NCI-H748 treated with DMSO at 0.1 percent for 48 hours (cell line): ENCODE results near the gene RAPGEF4.

Source experiments
- DNase-seq: peaks from one replicate; lab custom pipeline; 2025; lab: John Stamatoyannopoulos, UW

The RAPGEF4 gene

DNA sequence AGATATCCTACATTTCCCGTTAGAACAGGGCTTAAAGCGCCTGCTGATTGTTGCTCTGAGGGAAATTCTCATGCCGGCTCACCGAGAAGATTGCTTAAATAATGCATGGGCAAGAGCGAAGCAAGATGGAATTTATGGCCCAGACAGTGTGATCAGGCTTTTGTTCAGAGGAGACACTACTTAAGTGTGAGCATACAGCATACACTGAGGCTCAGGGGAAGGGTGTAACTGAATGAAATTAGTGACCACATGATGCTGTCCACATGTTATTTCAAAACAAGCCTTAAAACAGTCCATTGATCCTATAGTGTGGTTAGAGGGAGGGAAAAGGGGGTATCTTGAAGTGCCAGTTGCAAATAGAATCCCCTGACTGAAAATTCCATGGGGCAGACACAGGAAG is 125.5 kb downstream of the RAPGEF4 start:
- DNase-seq: no peak

DNA sequence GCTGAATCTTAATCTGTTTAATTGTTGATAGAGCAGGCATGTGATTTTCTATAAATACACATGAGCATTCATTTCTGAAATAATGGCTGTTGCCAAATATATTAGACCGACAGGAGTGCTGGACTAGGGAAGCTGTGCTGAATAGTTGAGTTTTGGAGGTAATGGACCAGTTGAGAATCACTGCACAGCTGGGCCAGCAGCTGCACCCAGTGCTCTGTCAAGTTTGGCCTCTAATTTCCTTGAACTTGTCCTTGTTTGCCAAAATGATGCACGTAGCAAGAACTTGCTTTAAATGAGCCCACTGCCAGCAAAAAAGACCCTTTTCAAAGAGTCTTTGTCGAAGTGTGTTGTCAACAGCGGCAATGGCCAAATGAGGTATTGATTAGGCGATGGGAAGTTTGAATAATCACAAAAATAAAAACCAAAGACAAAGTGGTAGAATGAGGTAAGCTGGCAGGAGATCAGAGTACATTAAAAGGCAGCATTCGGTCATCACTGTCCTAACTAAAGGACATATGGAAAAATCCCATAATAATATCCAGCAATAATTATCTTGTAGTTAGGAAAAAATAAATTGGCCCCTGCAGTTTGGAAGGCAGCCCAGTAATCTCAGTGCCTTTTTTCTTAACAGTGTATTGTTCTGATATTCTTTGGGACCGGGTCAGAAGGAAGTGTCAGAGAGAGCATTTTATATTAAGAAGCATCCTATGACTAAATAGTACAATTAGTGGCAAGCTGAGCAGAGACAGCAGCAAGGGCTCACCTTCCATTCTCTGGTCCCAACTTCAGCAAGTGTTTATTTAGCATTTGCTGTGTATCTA is 126.2 kb downstream of the RAPGEF4 start:
- no peak for DNase-seq

DNA sequence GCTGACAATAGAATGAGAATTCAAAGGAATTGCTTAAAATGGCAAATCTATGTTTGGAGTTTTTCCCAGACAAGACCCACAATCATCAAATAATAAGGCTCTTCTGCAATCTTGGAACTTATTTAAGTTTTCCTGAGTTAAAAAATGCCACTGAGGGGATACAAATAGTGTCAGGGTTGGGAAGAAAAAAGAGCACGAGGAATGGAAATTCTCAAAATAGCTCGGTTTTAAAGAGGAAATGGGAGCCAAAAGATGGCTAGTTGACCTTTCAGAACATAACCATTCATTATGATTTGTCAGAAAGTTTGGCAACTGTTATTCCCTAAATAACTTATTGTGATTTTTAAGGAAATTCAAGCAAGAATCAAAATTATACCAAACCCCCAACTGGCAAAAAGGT is 127.7 kb downstream of the RAPGEF4 start:
- no peak for DNase-seq

DNA sequence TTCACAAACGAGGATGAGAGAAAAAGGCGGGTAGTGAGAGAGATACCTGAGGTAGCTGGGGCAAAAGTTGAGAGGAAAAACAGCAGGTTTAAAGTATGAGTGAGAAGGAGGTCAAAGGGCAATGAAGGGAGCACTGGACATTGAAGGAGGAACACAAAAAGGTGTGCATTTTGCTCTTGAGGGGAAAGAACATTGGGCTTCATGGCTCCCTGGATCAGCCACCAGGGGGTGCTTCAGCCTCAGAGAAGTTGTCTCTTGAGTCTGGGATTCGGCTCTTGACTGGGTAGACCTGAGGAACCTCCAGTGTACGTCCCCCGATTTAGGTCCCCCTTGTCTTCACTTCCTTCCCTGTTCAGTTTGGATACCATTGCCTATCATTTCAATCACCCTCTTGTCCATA is 128.5 kb downstream of the RAPGEF4 start:
- peak; percentile 18 for DNase-seq

DNA sequence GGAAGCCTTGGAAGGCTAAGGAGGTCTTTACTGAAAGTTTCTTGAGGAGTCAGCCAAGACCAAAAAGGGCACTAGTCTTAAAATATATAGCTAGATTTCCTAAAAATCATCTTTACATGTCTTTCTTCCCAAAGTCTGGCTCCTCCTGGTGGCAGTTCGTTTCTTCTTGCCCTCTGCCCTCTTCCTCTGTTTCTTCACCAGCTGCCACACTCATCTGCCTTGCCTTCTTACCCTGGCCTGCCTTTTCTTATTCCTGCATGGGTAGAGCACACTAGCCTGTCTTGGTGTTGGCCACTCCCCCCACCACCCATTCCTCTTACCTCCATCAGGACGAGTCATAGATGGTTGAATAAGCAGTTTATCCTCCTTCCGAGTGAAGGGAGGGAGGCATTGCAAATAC is 129.8 kb downstream of the RAPGEF4 start:
- DNase-seq: no peak

DNA sequence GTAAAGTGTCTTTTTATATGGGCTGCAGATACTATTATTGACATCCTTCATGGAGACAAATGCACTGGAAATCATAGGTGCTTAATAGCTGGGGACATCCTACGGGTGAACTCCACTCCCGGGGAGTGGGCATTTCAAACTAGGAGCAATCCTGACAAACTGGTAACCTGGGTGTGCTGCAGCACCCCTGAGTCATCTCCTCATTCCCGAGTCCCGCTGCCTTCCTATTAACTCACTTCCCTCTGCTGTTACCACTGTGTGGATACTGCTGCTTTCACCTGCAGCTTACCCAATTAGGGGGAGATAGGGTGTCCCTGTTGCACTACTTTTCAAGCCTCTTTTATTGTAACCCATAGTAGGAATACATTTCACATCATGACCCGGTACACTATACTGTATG is 134.2 kb downstream of the RAPGEF4 start:
- DNase-seq: no peak

DNA sequence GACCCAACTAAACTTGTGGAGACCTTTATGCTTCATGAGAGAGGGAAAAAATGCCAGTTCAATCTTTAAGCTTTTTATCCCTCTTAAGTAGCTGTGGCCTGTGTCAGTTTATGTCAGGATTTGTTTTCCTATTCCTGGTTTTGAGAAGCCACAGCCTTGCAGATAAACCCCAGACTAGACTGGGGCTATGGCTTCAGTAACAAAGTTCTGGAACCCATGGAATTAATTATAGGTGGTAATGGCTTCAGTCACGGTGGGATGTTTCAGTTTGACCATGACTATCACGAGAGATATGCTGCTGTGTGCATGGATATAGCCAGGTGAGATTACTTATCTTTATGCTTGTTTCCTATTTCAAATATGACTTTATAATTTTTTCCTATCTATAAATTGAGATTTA is 134.8 kb downstream of the RAPGEF4 start:
- DNase-seq: no peak

DNA sequence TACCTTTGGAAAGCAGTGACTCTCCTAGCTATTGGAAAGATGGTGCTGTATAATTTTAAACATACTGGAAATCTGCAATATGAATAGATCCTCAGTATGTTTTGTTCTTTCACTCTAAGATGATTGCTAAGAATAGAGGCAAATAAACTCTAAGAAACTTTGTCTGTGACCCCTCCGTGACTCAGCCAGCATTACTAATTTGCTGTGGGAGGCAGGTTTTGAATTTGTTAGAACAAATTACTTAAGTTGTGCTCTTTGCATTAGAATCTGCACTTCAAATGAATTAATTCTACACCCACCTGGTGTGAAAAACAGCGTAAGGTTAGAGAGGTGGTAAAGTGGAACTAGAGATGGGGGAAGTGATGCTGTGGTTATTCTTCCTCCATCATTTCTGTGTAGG is 142.2 kb downstream of the RAPGEF4 start:
- no peak for DNase-seq

DNA sequence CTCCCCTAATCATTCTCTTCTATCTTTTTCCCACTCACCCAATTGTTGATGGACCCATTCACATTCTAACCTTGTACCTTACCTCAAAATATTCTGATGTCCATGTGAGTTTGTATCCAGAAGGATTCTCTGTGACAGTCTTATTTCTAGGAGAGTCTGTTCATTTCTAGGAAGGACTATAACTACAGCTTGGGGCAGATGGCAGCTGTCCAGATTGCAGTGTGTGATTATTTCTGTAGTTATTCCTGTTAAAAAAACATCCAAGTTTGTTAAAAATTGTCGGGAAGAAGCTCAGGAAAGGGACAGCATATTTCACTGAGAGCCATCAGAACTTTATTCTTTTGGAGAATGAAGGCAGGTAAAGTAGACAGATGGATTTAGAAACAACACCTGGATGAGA is 142.6 kb downstream of the RAPGEF4 start:
- no peak for DNase-seq

DNA sequence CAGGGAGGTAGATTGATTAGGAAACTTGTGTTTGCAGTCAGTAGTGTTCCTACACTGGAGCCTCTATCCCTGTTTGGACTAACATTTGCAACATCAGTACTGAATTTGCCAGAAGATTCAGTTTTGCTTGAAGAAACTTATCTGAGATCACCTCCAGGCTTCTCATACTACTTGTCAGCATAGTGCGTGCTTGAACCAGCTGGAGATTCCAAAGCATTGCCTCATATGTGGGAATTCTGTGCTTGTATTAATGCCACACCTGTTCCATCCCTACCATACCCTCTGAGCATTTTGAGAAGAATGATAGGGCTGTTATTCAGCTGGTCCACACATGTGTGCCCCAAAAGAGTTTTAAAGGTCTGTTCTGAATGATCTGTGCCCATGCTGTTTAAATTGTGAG is 148.7 kb downstream of the RAPGEF4 start:
- DNase-seq: no peak

DNA sequence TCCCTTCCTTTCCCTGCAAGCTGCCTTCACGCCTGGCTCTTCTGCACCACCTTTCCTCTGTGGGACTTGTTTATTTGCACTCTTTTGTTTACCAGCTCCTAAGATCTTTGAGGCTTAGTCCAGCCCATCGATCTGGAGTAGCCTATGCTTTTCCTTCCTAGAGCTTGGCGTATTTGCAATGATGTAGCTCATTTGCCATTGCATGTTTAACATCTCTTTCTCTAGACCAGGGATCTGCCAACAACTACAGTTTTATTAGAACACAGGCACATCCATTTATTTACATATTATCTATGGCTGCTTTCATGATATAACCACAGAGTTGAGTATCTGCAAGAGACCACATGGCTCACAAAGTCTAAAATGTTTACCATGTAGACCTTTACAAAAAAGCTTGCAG is 150.4 kb downstream of the RAPGEF4 start:
- no peak for DNase-seq

DNA sequence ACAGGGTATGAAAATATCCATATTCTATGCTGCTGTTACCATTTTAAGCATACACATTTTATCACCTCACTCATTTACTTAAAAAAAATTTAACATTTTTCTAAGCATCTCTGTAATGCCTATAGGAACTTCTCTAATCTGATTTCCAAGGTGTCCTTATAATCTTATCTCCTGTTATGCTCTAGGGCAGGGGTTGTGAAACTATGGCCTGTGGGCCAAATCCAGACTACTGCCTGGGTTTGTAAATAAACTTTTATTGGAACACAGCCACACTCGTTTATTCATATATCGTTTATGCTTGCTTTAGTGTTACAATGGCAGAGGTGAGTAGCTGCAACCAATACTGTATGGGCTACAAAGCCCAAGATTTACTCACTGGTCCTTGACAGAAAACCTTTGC is 151.6 kb downstream of the RAPGEF4 start:
- no peak for DNase-seq

DNA sequence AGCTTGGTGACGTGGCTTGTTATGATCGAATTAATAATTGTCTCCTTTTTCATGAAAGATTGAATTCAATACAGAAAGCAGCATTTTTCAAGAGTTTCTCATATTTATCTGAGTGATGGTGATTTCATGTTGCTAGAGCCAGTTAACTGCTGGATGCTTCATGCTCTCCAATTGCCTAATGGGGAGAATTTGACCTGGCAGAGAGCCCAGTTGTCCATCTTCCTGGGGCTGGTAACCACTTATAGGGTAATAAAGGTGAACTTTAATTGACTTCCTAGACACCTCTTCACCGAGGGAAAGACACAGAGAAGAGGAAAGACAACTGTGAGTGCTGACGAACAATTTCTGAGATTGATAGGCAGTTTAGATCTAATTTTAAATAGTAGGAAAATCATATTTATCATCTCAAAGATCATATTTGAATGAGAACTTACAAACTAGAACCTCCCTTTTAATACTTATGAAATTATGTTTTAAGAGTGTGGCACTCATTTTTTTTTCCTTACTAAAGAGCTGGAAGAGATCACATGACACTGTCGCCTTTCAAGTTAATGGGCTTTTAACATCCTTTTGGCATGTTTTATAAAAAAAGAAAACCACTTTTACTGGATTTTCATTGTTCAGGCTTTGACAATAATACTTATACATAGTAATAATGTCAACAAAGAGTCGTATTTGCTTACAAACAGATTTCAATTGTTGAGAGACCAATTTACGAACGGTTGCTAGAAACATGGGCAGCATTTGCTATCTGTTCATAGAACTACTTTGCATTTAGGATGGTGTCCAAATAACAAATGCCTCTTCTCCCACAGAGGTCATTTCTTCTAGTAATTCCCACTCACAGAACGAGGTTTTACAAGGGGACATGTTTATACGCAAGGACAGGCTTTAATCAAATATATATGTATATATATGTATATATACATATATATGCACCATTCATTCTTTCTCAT is 153.3 kb downstream of the RAPGEF4 start:
- DNase-seq: peak; percentile 97

DNA sequence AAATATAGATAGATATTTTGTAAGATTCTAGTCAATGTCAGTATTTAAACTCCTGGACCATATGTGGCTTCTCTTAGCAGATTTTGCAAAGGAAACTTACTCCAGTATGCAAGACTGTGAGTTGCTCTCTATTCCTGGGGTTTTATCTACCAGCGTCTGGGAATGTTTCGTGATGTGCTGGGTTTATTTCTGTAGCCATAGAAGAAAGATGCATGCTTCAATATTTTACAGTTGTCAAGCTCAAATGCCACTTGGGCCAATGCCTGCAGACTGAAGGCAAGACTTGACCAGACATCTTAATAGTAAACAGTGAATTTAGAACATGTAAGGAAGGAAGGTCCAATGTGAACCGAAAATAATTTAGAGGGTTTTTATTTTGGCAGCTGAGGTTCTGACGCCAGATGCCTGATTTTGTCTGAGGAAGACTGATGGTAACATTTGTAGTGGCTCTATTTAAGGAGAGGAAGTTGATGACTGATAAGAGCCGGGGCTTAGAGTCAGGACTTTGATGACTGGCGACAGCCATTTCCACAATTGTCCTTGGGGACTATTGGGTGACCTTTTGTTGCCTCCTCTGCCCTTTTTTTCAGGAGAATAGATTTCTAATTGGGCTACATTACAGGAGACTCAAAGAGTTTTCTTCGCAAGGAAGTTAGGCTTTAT is 154.3 kb downstream of the RAPGEF4 start:
- no peak for DNase-seq

DNA sequence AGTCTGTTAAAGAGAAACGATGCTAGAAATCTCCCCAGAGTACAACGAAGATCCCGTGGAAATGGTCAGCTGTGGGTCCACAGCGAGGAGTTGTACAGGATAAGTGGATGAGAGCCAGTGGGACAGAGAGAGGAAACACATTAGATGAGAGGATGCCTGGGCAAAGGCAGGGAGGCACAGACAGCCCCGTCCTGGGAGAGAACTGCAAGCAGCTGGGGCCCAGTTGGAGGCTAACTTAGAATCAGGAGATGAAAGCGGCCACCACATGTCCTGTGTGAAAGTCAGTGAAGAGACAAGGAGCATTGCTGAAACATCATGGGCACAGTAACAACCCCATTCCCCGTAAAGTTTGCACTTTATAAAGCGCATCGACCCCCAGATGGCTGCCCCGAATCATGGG is 157.5 kb downstream of the RAPGEF4 start:
- DNase-seq: no peak

DNA sequence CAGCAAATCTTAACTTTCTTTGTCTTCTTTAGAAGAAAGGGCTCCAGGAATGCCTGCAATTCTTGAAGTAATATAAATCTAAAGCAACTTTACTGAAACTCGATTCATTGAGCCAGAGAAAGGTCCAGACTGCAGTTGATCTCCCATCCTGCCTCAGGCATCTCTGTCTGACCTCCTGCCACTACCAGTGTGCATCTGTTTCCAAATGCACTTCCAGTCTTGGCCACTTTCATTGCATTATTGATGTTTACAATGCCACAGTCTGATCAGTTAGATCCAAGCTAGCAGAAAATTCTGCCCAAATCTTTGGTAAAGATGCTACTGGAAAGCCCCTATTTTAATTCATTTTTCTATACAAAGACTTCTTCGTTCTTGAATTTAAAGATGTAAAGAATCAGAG is 158.0 kb downstream of the RAPGEF4 start:
- DNase-seq: no peak

DNA sequence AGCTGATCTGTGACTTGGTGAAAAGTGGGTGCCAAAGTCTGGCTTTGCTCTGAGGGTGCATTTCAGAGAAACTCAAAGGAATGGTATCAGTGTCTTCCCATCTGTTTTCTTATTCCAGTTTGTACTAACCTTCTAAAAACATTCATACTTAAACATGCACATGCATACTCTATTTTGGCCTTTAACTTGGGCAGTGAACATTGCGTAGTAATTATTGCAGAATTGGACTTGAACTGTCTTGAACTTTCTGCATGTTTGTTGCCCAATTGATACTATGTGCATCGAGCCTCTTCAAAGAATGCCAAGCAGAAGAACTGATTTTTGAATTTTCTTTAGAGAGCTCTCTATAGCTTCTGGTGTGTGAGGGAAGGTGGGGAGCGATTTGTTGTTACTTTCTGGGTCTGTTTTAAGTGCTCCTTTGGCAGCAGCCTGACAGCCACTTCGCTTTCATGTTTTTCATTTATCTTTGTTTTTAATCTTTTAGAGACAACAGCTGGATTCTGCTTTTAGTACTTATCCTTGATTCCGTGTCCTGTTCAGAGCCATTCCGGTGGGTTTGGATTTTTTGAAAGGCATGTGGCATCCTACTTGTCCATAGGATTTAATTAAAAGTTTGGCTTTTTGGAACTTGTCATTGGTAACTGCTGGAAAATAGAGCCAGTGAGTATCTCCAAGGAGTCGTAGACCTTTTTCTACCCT is 159.2 kb downstream of the RAPGEF4 start:
- DNase-seq: no peak

DNA sequence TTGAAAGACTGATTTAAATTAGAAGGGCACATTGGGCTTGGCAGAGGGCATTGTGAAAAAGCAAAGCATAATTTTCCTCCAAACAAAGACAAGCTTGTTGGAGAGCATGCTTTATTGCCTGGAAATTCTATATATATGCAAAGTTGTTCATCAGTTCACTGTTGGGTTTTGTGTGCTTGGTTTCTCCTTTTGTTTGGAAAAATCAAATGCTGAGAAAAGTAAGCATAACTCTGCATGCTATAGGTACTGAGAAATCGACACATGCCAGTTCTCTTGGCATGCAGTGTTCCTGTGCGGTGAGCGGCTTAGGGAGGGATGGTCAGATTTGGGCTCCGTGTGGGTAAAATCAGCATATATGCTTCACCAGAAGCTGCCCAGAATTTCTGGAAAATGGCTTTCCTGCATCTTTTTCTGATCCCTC is 161.0 kb downstream of the RAPGEF4 start:
- no peak for DNase-seq

DNA sequence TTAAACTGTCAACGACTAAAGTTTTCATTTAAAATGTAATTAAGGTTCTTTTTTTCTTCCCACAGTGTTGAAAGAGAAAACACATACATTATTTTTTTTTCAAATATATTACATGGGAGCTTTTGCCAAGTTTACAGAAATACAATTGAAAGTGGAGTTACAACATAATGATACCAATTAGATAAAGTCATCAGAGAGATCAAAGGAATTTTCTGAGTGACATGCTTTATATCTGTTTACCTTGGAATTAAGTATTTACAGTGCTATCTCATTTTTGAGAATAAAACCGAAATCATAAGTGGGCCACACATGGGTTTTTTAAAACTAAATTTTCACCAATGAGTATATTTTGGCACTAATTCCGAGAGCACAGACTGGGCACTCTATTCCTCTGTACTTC is 165.2 kb downstream of the RAPGEF4 start:
- DNase-seq: peak; percentile 53

DNA sequence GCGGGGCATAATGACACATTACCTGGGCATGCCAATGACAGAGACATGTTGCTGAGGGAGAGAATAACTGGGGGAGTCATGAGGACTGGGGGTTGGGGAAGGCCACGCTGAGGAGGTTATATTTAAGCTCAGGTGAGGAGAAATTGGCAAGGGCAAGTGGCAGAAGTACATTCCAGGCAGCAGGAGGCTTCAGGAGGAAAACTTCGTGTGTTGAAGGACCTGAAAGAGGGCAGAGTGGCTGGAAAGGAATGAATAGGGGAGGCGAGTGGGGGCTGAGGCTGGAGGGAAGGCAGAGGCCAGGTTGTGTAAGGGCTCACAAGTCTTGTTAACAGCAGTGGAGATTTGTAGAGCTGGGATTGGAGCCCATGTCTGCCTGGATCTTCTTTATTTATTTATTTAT is 166.3 kb downstream of the RAPGEF4 start:
- no peak for DNase-seq

DNA sequence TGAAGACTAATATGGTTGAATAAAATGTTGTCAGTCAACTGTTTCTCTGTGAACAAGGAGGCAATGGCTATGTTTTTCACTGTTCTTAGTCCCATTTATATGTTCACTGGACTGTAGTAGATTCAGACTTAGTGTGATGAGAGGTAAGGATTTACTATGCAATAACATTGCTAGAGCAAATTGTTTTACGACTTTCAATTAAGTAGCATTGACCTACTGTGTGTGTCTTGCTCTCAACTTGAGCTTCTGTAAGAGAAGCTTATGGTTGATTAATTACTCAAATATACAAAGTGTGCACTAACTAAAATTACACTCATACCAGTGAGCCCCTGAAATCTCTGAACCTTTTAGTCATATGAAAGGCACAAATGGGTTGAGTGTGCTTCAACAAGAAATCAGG is 168.6 kb downstream of the RAPGEF4 start:
- DNase-seq: no peak
